ENCODE results near the gene SAMD4B.

Gene SAMD4B

DNA sequence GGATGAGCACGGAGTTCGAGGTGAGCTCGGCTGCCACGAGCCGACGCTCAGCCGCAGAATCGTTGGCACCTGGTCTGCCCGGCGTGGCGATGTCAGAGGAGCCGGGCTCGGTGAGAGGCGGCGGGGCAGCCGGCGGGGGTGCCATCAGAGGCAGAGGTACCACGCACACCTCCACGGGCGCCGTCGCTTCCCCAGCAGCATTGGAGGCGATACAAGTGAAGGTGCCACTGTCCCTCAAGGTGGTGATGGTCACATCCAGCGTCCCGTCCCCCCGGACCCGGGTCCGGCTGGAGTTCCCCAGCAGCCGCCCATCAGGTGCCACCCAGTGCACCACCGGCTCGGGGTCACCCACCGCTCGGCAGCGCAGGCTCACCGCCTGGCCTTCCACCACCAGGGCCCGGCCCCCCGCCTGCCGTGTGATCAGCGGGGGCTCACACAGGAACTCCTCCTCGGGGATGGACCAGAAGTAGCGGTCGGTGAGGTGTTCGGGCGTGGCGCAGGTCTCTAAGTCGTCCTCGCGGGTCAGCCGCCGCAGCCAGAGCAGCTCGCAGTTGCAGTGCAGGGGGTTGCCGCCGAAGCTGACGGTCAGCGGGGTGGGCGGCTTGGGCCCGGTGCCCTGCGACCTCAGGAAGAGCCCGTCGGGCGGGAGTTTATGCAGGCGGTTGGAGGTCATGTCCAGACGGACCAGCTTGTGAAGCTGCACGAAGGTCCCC lies 28.0 kb upstream of the SAMD4B start:
- Histone ChIP-seq H3K27me3 (ENCODE audit: insufficient read depth, low read length) (no peaks in the 10 kb centered on the region), H3K79me2 (ENCODE audit: insufficient read depth, low read length) (no peaks in the 10 kb centered on the region), H3K4me1 (ENCODE audit: insufficient read depth, low read length, severe bottlenecking) (peaks cover 9% of the 10 kb centered on the region), H3K27ac (ENCODE audit: low read depth, low read length, poor library complexity, severe bottlenecking) (no peak overlapping the region), H3K9me3 (ENCODE audit: low read length) (no peaks in the 10 kb centered on the region), H3K9ac (ENCODE audit: low read length) (no peak overlapping the region), H2AFZ (ENCODE audit: low read length) (no peak overlapping the region), H3F3A (ENCODE audit: insufficient read depth, low read length) (no peaks in the 10 kb centered on the region), H3K4me2 (ENCODE audit: low read length) (no peak overlapping the region), H3K4me3 (ENCODE audit: low read depth, low read length, poor library complexity, severe bottlenecking) (no peak overlapping the region), H3K9me2 (ENCODE audit: low read depth, low read length) (no peaks in the 10 kb centered on the region), H3K36me3 (ENCODE audit: insufficient read depth, low read length) (peaks cover 12% of the 10 kb centered on the region; the same call in 1 of the 2 replicates), H4K20me1 (ENCODE audit: insufficient read depth, low read length) (no peaks in the 10 kb centered on the region)
- TF ChIP-seq CTCF (IDR thresholded peaks at IDR 0.05; ENCODE audit: low read length) (no peak), EZH2 (IDR thresholded peaks at IDR 0.05; ENCODE audit: borderline replicate concordance, low read length) (no peak)

GRCh38 chr19:39315933-39316332 lies 26.3 kb upstream of the SAMD4B start:
- Histone ChIP-seq H3K4me3 (ENCODE audit: low read depth, low read length, poor library complexity, severe bottlenecking) (no peak overlapping the region), H3K9me3 (ENCODE audit: low read length) (no peaks in the 10 kb centered on the region), H4K20me1 (ENCODE audit: insufficient read depth, low read length) (no peaks in the 10 kb centered on the region), H3K27me3 (ENCODE audit: insufficient read depth, low read length) (no peaks in the 10 kb centered on the region), H3K4me2 (ENCODE audit: low read length) (no peak overlapping the region), H2AFZ (ENCODE audit: low read length) (no peak overlapping the region), H3F3A (ENCODE audit: insufficient read depth, low read length) (no peaks in the 10 kb centered on the region), H3K9ac (ENCODE audit: low read length) (no peak overlapping the region), H3K27ac (ENCODE audit: low read depth, low read length, poor library complexity, severe bottlenecking) (no peak overlapping the region), H3K9me2 (ENCODE audit: low read depth, low read length) (no peaks in the 10 kb centered on the region), H3K4me1 (ENCODE audit: insufficient read depth, low read length, severe bottlenecking) (peaks cover 17% of the 10 kb centered on the region), H3K79me2 (ENCODE audit: insufficient read depth, low read length) (no peaks in the 10 kb centered on the region), H3K36me3 (ENCODE audit: insufficient read depth, low read length) (peaks cover 12% of the 10 kb centered on the region; the same call in 1 of the 2 replicates)
- TF ChIP-seq CTCF (IDR thresholded peaks at IDR 0.05; ENCODE audit: low read length) = no peak
- no peak for TF ChIP-seq EZH2 (IDR thresholded peaks at IDR 0.05; ENCODE audit: borderline replicate concordance, low read length)

DNA sequence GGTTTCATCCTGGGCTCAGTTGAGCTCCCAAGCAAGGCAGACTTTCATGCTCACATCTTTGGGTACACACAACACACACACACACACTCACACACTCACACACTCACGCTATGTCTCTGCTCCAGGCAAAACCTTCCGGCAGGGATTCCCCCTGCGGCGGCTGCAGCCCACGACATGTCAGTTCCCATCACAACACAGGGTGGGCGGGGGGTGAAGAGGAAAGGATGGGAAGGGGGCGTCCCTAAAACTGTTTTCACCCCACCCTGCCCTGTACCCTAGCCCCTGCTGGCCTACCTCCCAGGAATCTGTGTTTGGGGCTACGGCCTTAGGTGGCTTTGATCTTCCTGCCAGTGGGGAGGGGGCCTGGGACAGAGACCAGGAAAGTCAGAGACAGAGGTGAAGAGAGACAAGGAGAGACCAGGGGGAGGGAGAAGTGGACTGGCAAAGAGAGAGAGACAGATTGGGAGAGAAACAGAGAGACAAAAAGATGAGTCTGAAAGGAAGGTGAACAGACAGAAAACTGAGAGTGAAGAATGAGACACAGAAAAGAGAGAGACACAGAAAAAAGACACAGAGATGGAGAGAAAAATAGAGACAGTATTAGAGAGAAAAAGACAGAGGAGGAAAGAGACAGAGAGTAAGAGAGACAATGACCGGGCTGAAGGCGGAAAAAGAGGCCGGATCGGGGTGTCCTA lies 25.4 kb upstream of the SAMD4B start:
- peaks cover 15% of the 10 kb centered on the region for H3K4me1 ChIP-seq (ENCODE audit: insufficient read depth, low read length, severe bottlenecking)
- no peak overlapping the region for H2AFZ ChIP-seq (ENCODE audit: low read length)
- no peaks in the 10 kb centered on the region for H3K9me3 ChIP-seq (ENCODE audit: low read length)
- no peaks in the 10 kb centered on the region; the same call in 1 of the 2 replicates for H3F3A ChIP-seq (ENCODE audit: insufficient read depth, low read length)
- no peaks in the 10 kb centered on the region for H4K20me1 ChIP-seq (ENCODE audit: insufficient read depth, low read length)
- peaks cover 12% of the 10 kb centered on the region; the same call in 1 of the 2 replicates for H3K36me3 ChIP-seq (ENCODE audit: insufficient read depth, low read length)
- no peaks in the 10 kb centered on the region for H3K79me2 ChIP-seq (ENCODE audit: insufficient read depth, low read length)
- no peak overlapping the region for H3K9ac ChIP-seq (ENCODE audit: low read length)
- no peak for TF ChIP-seq EZH2 (IDR thresholded peaks at IDR 0.05; ENCODE audit: borderline replicate concordance, low read length)
- no peak for TF ChIP-seq CTCF (IDR thresholded peaks at IDR 0.05; ENCODE audit: low read length)
- H3K4me2 ChIP-seq (ENCODE audit: low read length) = no peak overlapping the region
- H3K4me3 ChIP-seq (ENCODE audit: low read depth, low read length, poor library complexity, severe bottlenecking) = no peak overlapping the region
- no peaks in the 10 kb centered on the region for H3K9me2 ChIP-seq (ENCODE audit: low read depth, low read length)
- H3K27ac ChIP-seq (ENCODE audit: low read depth, low read length, poor library complexity, severe bottlenecking) = no peak overlapping the region
- H3K27me3 ChIP-seq (ENCODE audit: insufficient read depth, low read length) = 0 out of 2 replicates have a peak, but pooled peaks cover 5% of the 10 kb centered on the region
